Ovary (tissue), 9 donors: ENCODE measurements around the gene DNAH12. TPM values are rescaled to one million over a fixed set of nuclear protein-coding genes. Genes with fewer than 3 reads are reported as not detected.
"Not testable (repeated sequence)": the region's sequence is repeated elsewhere in the genome, so short reads cannot be mapped to it uniquely, and the experiment has no call there.

Source experiments
- DNase-seq, 5 donors: peaks; one replicate each; pipeline ENCODE4 v3.0.0-alpha.2; 2019 to 2020
- H3K27ac ChIP-seq, 2 donors: fragments of 200-600 bp; one replicate each; pipeline versions ENCODE4 v1.5.1 to v1.8.0; 2019 to 2022
- H3K27me3 ChIP-seq: fragments of 200-600 bp; one replicate; pipeline ENCODE4 v1.8.0; 2022
- H3K36me3 ChIP-seq: fragments of 200-600 bp; sonication (generic); one replicate; pipeline ENCODE4 v1.5.1; 2019
- H3K4me1 ChIP-seq: one replicate; pipeline ENCODE4 v1.8.1; 2013; ENCODE audit warnings: mild to moderate bottlenecking, moderate library complexity; ENCODE audit not compliant: insufficient read depth
- H3K4me3 ChIP-seq: fragments of 200-600 bp; sonication (generic); one replicate; pipeline ENCODE4 v1.5.1; 2017
- H3K9me3 ChIP-seq, 2 donors: fragments of 200-600 bp in 1 of 2; sonication (generic) in 1 of 2; one replicate each; pipeline versions ENCODE4 v1.5.1 to v1.8.1; 2013 to 2019; ENCODE audit warnings: mild to moderate bottlenecking in 1 of 2, moderate library complexity in 1 of 2
- CTCF ChIP-seq, 3 donors: fragments of 450-650 bp in 2 of 3; fragments of 200-600 bp in 1 of 3; IDR thresholded peaks; one replicate each; pipeline versions ENCODE4 v1.5.1 to v1.8.0; 2016 to 2022; ENCODE audit warnings: antibody characterized with exemption in 3 of 3, mild to moderate bottlenecking in 1 of 3
- EP300 ChIP-seq: sonication (generic); formaldehyde crosslinking; IDR thresholded peaks from one replicate; pipeline ENCODE4 v1.6.1; 2017; ENCODE audit warnings: antibody characterized with exemption
- POLR2A ChIP-seq: fragments of 450-650 bp; IDR thresholded peaks from one replicate; pipeline ENCODE4 v1.6.1; 2017; ENCODE audit warnings: antibody characterized with exemption, mild to moderate bottlenecking, moderate library complexity
- WGBS, 3 donors: extraction: QIAGEN DNeasy Blood & Tissue Kit in 1 of 3; methylation state at CpG; one replicate each; pipeline versions ENCODE4 v1.1.5 to v1.1.7; 2013 to 2017; 5-methylcytosine and 5-hydroxymethylcytosine counted together
- intact Hi-C, 4 donors: fragments of 100-400 bp; cut with DNase I; formaldehyde crosslinking; loops; one replicate each; pipeline versions ENCODE4 v1.11.0 to v1.15.1; 2022 to 2023
- polyA plus RNA-seq, 2 donors: library from polyadenylated mRNA; stranded (reverse); fragments of 200-250 nt in 1 of 2; fragments of 350-450 nt in 1 of 2; fragmentation: Illumina TruSeq in 1 of 2; extraction: RNeasy Lipid Tissue Mini Kit (QIAGEN cat#74804) in 1 of 2; gene quantifications; one replicate each; pipeline ENCODE4 v1.2.3, GENCODE V29; 2013 to 2014
- total RNA-seq, 7 donors: library from RNA; depleted of rRNA in 2 of 7; stranded (reverse); fragments of >200 nt in 2 of 7; fragmentation: NEBNext Ultra II Directional in 3 of 7; extraction: Animal tissue kit (Norgen Biotek cat#: 25700) in 3 of 7; gene quantifications; one replicate each; pipeline versions ENCODE4 v1.1.0 to v1.2.4, GENCODE V29; 2016 to 2023
- donor health status: DM: no; HTN: no; CAD: no; lungs with moderate emphysema.
- donor health status: DM: no; HTN: no; CAD: no.
- donor health status: Bipolar disorder and iron deficiency.
- donor health status: DM: yes; HTN: yes; CAD: no.
- donor health status: DM: no; HTN: no; CAD: no.
- donor health status: DM: yes; HTN: yes; CAD: no.

DNAH12 gene
- total and polyA plus RNA-seq, 9 donors = 0.20 to 20.1 (median 0.92) TPM

- Histone ChIP-seq H3K27me3 (no peaks in the 10 kb centered on the region), H3K4me1 (no peaks in the 10 kb centered on the region), H3K27ac (no peak overlapping the region), H3K9me3 (no peaks in the 10 kb centered on the region), H3K36me3 (no peaks in the 10 kb centered on the region), H3K4me3 (no peak overlapping the region)
- intact Hi-C loops = no loop called here
- 66 to 67% (median 66%) methylated on average over 2 of the region's 2 CpGs for WGBS, 3 donors
- TF ChIP-seq EP300 (no peak), POLR2A (no peak), CTCF (IDR thresholded peaks at IDR 0.05) (no peak)
- no peak for DNase-seq
Measured at GRCh38 chr3:57383406-57383805, 160.7 kb downstream of the DNAH12 start.

DNA sequence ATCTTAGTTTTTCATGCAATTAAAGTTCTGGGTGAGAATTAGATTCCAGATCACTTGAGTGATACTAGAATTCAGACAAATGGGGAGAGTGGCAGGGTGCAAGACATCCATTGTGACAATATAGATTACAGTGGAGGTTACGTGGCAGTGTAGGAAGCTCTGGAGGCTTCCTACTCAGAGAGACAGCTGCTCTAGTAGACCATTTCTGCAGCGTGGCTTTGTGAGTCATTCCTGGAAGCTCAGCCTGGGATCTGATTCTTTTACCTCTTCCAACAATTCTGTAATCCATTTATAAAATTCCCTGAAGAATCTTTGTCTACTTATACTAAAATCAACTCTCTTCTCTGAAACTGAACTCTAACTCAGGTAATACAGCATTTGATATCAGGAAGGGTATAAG lies 161.2 kb downstream of the DNAH12 start:
- TF ChIP-seq CTCF (IDR thresholded peaks at IDR 0.05) = no peak
- no peak for TF ChIP-seq EP300
- no peak for TF ChIP-seq POLR2A
- intact Hi-C loops = no loop called here
- Histone ChIP-seq H3K9me3 (no peaks in the 10 kb centered on the region), H3K27me3 (no peaks in the 10 kb centered on the region), H3K27ac (no peak overlapping the region), H3K4me1 (no peaks in the 10 kb centered on the region), H3K36me3 (no peaks in the 10 kb centered on the region), H3K4me3 (no peak overlapping the region)
- WGBS, 3 donors = 61 to 69% (median 65%) methylated on average over 2 of the region's 2 CpGs
- DNase-seq = no peak

- H3K9me3 ChIP-seq = peaks cover 0 to 3% of the 10 kb centered on the region in 2 donors
Measured at GRCh38 chr3:57370341-57370740, 173.8 kb downstream of the DNAH12 start.

DNA sequence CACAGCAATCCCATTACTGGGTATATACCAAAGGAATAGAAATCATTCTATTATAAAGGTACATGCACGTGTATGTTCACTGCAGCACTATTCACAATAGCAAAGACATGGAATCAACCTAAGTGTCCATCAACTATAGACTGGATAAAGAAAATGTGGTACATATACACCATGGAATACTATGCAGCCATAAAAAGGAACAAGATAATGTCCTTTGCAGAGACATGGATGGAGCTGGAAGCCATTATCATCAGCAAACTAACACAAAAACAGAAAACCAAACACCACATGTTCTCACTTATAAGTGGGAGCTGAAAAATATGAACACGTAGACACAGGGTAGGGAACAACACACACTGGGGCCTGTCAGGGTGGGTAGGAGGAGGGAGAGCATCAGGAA lies 179.1 kb downstream of the DNAH12 start:
- H3K27me3 ChIP-seq, intact Hi-C loops, H3K4me3 ChIP-seq, H3K4me1 ChIP-seq, H3K36me3 ChIP-seq, DNase-seq, H3K27ac ChIP-seq, H3K9me3 ChIP-seq: not testable (repeated sequence)
- WGBS, 3 donors = 83 to 90% (median 86%) methylated on average over 2 of the region's 2 CpGs

More at GRCh38 chr3:57370341-57370740, 173.8 kb downstream of the DNAH12 start:
- Histone ChIP-seq H3K36me3 (no peaks in the 10 kb centered on the region), H3K4me1 (no peaks in the 10 kb centered on the region), H3K4me3 (no peak overlapping the region), H3K27me3 (no peaks in the 10 kb centered on the region), H3K27ac (no peak overlapping the region)
- intact Hi-C loops = no loop called here
- DNase-seq = no peak
- WGBS, 3 donors = 58 to 68% (median 65%) methylated on average over 1 of the region's 1 CpG
- TF ChIP-seq POLR2A = no peak
- TF ChIP-seq EP300 = no peak
- TF ChIP-seq CTCF (IDR thresholded peaks at IDR 0.05) = no peak

DNA sequence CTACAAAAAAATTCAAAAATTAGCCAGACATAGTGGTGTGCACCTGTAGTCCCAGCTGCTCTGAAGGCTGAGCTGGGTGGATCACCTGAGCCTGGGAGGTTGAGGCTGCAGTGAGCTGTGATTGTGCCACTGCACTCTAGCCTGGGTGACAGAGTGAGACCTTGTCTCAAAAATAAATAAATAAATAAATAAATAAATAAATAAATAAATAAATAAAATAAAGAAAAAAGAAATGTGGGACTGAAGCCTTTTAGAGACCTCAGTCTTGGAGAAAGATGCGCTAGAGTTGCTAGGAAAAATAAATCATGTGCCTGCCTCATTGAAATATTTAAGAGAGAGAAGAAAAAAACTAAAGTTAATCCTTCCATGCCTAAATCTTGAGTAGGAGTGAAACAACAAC lies 187.9 kb downstream of the DNAH12 start:
- H3K27me3 ChIP-seq, H3K4me3 ChIP-seq, DNase-seq, H3K9me3 ChIP-seq, intact Hi-C loops, H3K4me1 ChIP-seq, H3K27ac ChIP-seq, H3K36me3 ChIP-seq: not testable (repeated sequence)
- WGBS, 3 donors = 83 to 85% (median 84%) methylated on average over 1 of the region's 1 CpG

GRCh38 chr3:57354768-57355167 lies 189.4 kb downstream of the DNAH12 start:
- H3K9me3 ChIP-seq = no peaks in the 10 kb centered on the region
- intact Hi-C loops = no loop called here
- H3K27ac ChIP-seq = no peak overlapping the region
- TF ChIP-seq POLR2A (no peak), EP300 (no peak), CTCF (IDR thresholded peaks at IDR 0.05) (no peak)
- WGBS, 3 donors = 73 to 85% (median 79%) methylated on average over 1 of the region's 1 CpG
- no peaks in the 10 kb centered on the region for H3K4me1 ChIP-seq
- no peaks in the 10 kb centered on the region for H3K36me3 ChIP-seq
- no peaks in the 10 kb centered on the region for H3K27me3 ChIP-seq
- DNase-seq = no peak
- H3K4me3 ChIP-seq = no peak overlapping the region
